Mucosa of rectum (tissue), 2 donors: ENCODE results near the gene CXXC5.

Source experiments
- H3K27ac ChIP-seq, 2 donors: one replicate each; pipeline ENCODE4 v1.7.0; 2013; ENCODE audit warnings: inconsistent platforms in 2 of 2, low read depth in 2 of 2, low read length in 2 of 2
- H3K27me3 ChIP-seq, 2 donors: one replicate each; pipeline ENCODE4 v1.7.0; 2013; ENCODE audit warnings: low read length in 2 of 2; ENCODE audit not compliant: control insufficient read depth in 2 of 2, insufficient read depth in 2 of 2
- H3K36me3 ChIP-seq, 2 donors: one replicate each; pipeline ENCODE4 v1.7.0; 2013; ENCODE audit warnings: low read length in 2 of 2; ENCODE audit not compliant: control insufficient read depth in 2 of 2, insufficient read depth in 2 of 2
- H3K4me1 ChIP-seq, 2 donors: one replicate each; pipeline ENCODE4 v1.7.0; 2013; ENCODE audit warnings: low read length in 2 of 2, mild to moderate bottlenecking in 1 of 2; ENCODE audit not compliant: control insufficient read depth in 2 of 2, insufficient read depth in 2 of 2
- H3K4me3 ChIP-seq, 2 donors: one replicate each; pipeline ENCODE4 v1.7.0; 2013; ENCODE audit warnings: low read length in 2 of 2
- H3K9ac ChIP-seq, 2 donors: one replicate each; pipeline ENCODE4 v1.7.0; 2013; ENCODE audit warnings: low read length in 2 of 2, low read depth in 1 of 2, mild to moderate bottlenecking in 1 of 2
- H3K9me3 ChIP-seq, 2 donors: one replicate each; pipeline ENCODE4 v1.7.0; 2013; ENCODE audit warnings: low read length in 2 of 2; ENCODE audit not compliant: control insufficient read depth in 2 of 2
- donor health status: healthy.
- donor health status: Normal muscosa, but diverticular disease.

Gene CXXC5

DNA sequence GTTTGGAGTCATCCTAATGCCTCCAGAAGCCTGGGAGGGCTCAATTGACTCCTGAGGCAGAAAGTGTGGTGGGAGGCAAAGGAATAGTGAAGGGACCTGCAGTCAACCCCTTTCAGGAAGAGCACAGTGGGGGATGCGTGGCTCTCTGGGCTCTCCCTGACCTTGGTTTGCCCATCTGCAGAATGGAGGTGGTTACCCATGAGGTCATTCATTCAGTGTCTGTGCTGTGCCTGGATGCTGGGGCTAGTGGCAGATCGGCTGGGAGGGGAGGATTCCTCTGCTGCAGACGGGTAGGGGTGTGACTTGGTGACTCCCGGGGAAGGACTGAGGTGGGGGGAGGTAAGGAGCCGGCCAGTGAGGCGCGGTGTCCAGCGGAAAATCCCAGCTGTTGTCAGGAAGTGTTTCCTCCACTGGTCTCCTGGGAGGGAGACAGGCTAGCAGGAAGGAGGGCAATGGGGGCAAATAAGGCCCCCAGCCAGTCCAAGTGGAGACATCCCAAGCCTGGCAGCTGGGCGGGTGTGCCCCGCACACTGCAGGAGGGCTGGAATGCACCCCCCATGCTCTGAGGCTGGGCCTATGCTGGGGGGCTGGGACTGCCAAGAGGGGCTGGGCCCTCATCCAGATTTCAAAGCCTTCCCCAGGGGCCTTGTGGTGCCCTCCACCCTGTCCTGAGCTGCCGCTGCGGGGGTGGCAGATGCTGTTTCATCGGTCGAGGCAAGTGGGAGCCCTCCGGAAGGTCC is 10.9 kb downstream of the CXXC5 start:
- Histone ChIP-seq H3K9ac (peak overlapping the region in 1 of 2 donors; percentile 32), H3K27me3 (no peaks in the 10 kb centered on the region), H3K4me3 (peak overlapping the region in 1 of 2 donors; percentile 37), H3K36me3 (peaks cover 0 to 2% of the 10 kb centered on the region in 2 donors), H3K27ac (peak overlapping the region; percentile 78 to 87), H3K4me1 (peaks cover 52% of the 10 kb centered on the region in 2 donors), H3K9me3 (no peaks in the 10 kb centered on the region)

- H3K36me3 ChIP-seq, result peaks cover 0 to 2% of the 10 kb centered on the region in 2 donors
- H3K9me3 ChIP-seq, result no peaks in the 10 kb centered on the region
- H3K27me3 ChIP-seq, result no peaks in the 10 kb centered on the region
- H3K27ac ChIP-seq, result peak overlapping the region; percentile 78 to 87
- peak overlapping the region; percentile 12 to 26 for H3K4me3 ChIP-seq
- peak overlapping the region; percentile 32 to 63 for H3K9ac ChIP-seq
- H3K4me1 ChIP-seq, result peaks cover 51 to 55% of the 10 kb centered on the region in 2 donors
Measured at GRCh38 chr5:139659695-139660101, 11.5 kb downstream of the CXXC5 start.

GRCh38 chr5:139660105-139660922 is 12.2 kb downstream of the CXXC5 start:
- Histone ChIP-seq H3K27ac (peak overlapping the region; percentile 78 to 87), H3K4me1 (peaks cover 46 to 58% of the 10 kb centered on the region in 2 donors), H3K36me3 (peaks cover 0 to 2% of the 10 kb centered on the region in 2 donors), H3K27me3 (no peaks in the 10 kb centered on the region), H3K4me3 (peak overlapping the region; percentile 12 to 26), H3K9me3 (no peaks in the 10 kb centered on the region), H3K9ac (peak overlapping the region; percentile 32 to 63)

GRCh38 chr5:139660923-139661814 is 13.0 kb downstream of the CXXC5 start:
- Histone ChIP-seq H3K36me3 (peaks cover 0 to 2% of the 10 kb centered on the region in 2 donors), H3K9me3 (no peaks in the 10 kb centered on the region), H3K27me3 (no peaks in the 10 kb centered on the region), H3K9ac (peak overlapping the region; percentile 14 to 15), H3K27ac (peak overlapping the region; percentile 71 to 85), H3K4me1 (peaks cover 42 to 54% of the 10 kb centered on the region in 2 donors), H3K4me3 (peak overlapping the region in 1 of 2 donors; percentile 50)

DNA sequence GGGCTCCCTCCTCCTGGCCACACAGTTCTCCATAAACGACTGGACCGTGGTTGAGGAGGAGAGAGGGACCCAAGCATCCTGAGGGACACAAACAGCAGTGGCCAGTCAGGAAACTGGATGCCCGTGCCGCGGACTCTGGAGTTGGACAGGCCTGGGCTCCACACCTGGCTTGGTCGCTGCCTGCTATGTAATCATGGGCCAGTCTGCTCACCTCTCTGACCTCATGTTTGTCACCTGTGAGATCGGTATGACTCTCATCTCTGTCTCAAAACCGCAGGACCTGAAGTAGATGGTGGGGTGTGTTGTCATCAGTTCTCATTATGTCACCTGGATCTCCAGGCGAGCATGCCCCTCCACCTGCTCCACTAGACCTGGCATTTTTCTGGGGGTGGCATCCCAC is 14.5 kb downstream of the CXXC5 start:
- peaks cover 0 to 2% of the 10 kb centered on the region in 2 donors for H3K36me3 ChIP-seq

DNA sequence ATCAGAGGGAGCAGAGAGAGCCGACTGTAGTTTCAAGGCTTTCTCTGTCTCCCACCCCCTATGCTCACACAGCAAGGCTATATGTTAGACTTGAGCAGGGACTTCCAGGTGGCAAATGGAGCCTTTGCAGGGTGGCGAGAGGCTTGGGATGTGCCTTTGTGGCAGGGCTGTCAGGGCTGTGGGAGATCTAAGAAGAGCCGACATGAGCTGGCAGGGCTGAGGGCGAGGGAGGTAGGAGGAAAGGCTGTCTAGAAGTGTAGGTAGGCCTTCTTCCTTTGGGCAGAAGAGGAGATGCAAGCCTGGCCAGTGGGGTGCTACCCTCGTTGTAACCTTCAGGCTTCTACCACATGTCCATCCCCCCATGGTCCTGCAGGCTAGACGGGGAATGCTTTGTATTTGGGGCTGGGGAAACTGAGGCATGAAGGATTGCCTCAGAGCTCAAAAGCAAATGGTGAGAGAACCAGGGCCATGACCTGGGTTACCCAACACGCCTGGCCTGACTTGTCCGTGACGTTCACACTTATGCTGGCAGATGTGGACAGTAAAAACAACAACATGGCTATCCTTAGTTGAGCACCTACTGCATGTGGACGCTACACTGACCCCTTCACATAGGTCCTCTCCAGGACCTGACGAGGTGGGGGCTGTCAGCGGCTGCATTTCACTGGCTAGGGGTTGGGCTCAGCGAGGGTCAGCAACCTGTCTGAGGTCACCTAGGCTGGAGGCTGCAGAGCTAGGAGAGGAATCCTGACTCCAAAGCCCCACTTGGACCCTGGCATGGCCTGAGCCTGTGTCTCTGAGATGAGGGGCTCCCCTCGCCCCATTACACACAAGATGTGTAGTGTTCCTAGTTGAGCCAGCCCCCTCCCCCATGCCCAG is 15.3 kb downstream of the CXXC5 start:
- Histone ChIP-seq H3K27me3 (no peaks in the 10 kb centered on the region), H3K27ac (no peak overlapping the region), H3K4me3 (no peak overlapping the region), H3K36me3 (peaks cover 0 to 2% of the 10 kb centered on the region in 2 donors), H3K9ac (no peak overlapping the region), H3K9me3 (no peaks in the 10 kb centered on the region), H3K4me1 (peaks cover 38 to 54% of the 10 kb centered on the region in 2 donors)

More for the DNA sequence above, 14.5 kb downstream of the CXXC5 start:
- Histone ChIP-seq H3K9me3 (no peaks in the 10 kb centered on the region), H3K27ac (peak overlapping the region in 1 of 2 donors; percentile 85), H3K9ac (no peak overlapping the region), H3K27me3 (no peaks in the 10 kb centered on the region), H3K4me3 (no peak overlapping the region), H3K4me1 (peaks cover 40 to 55% of the 10 kb centered on the region in 2 donors)

DNA sequence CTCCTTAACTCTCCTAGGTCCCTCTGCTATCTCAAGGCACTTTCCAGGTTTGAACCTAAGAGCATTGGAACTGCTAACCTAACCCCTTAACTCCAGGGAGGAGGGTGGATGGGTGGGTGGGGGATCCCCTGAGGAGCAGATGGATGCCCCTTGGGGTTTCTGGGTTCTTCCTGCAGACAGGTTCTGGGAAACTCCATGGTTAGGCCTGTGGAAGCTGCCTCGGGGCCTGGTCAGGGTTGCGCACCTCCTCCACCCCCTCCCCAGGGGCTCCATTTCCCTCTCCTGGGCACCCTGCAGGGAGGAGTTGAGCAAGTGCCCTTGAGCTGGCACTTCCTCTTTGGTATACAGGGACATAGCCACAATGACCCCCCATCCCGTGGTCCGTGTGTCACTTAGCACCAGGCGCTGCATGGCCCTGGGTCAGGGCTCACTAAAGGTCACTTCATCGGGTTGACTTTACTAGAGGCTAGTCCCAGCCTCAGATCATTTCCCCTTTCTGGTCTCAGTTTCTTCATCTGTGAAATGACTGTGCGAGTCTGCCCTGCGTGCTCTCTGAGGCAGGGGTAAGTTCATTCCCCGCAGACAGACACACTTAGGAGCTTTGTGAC is 16.0 kb downstream of the CXXC5 start:
- Histone ChIP-seq H3K9me3 (no peaks in the 10 kb centered on the region), H3K4me1 (peaks cover 33 to 50% of the 10 kb centered on the region in 2 donors)

GRCh38 chr5:139664727-139665351 is 16.7 kb downstream of the CXXC5 start:
- H3K9ac ChIP-seq, result no peak overlapping the region
- H3K36me3 ChIP-seq, result peaks cover 0 to 2% of the 10 kb centered on the region in 2 donors
- H3K4me3 ChIP-seq, result no peak overlapping the region
- peaks cover 26 to 47% of the 10 kb centered on the region in 2 donors for H3K4me1 ChIP-seq
- H3K9me3 ChIP-seq, result no peaks in the 10 kb centered on the region
- no peak overlapping the region for H3K27ac ChIP-seq
- H3K27me3 ChIP-seq, result no peaks in the 10 kb centered on the region

More for the DNA sequence above, 16.0 kb downstream of the CXXC5 start:
- Histone ChIP-seq H3K36me3 (peaks cover 0 to 2% of the 10 kb centered on the region in 2 donors), H3K4me3 (no peak overlapping the region), H3K9ac (no peak overlapping the region), H3K27ac (no peak overlapping the region), H3K27me3 (no peaks in the 10 kb centered on the region)
